HUES64 (cell line): Measurements from ENCODE around the gene TRIM22. TPM values are rescaled to one million over a fixed set of nuclear protein-coding genes. Genes with fewer than 3 reads are reported as not detected.
"Not testable (repeated sequence)": the region's sequence is repeated elsewhere in the genome, so short reads cannot be mapped to it uniquely, and the experiment has no call there.

Source experiments
- H3K27ac ChIP-seq: 2 replicates; pipeline ENCODE4 v1.7.0; 2013; ENCODE audit warnings: low read depth, low read length, inconsistent platforms
- H3K27me3 ChIP-seq: 2 replicates; pipeline ENCODE4 v1.6.1; 2013; ENCODE audit warnings: mild to moderate bottlenecking, low read length; ENCODE audit not compliant: insufficient read depth
- H3K36me3 ChIP-seq: 2 replicates; pipeline ENCODE4 v1.6.1; 2013; ENCODE audit warnings: mild to moderate bottlenecking, low read length; ENCODE audit not compliant: insufficient read depth
- H3K4me1 ChIP-seq: 2 replicates; pipeline ENCODE4 v1.6.1; 2013; ENCODE audit warnings: mild to moderate bottlenecking, low read length, moderate library complexity; ENCODE audit not compliant: insufficient read depth
- H3K4me3 ChIP-seq: 2 replicates; pipeline ENCODE4 v1.5.1; 2013; ENCODE audit warnings: mild to moderate bottlenecking, low read length, moderate library complexity
- H3K9ac ChIP-seq: 2 replicates; pipeline ENCODE4 v1.6.1; 2013; ENCODE audit warnings: mild to moderate bottlenecking, low read depth, low read length
- H3K9me3 ChIP-seq: 2 replicates; pipeline ENCODE4 v1.6.1; 2013; ENCODE audit warnings: low read depth, low read length; ENCODE audit not compliant: insufficient read depth
- WGBS: fragments of 150-250, 120-280 bp; methylation state at CpG from one replicate; pipeline ENCODE4 v1.1.7; 2013; ENCODE audit warnings: missing lambda C conversion rate; 5-methylcytosine and 5-hydroxymethylcytosine counted together
- polyA plus RNA-seq, 2 experiments: library from polyadenylated mRNA; stranded (reverse); fragments of 50-300 nt; gene quantifications; one replicate each; pipeline ENCODE4 v1.2.3, GENCODE V29; 2013

Gene TRIM22
- polyA plus RNA-seq (2013, experiment 1 of 2) = 24.5 TPM
- polyA plus RNA-seq (2013, experiment 2 of 2) = 22.6 TPM

- Histone ChIP-seq H3K36me3 (no peaks in the 10 kb centered on the region), H3K27me3 (no peaks in the 10 kb centered on the region), H3K4me1 (peaks cover 25% of the 10 kb centered on the region), H3K9ac (peak within 1 kb of the TSS; percentile 67), H3K4me3 (peak within 1 kb of the TSS; percentile 39), H3K27ac (peak within 1 kb of the TSS; percentile 83), H3K9me3 (no peaks in the 10 kb centered on the region; the same call in 1 of the 2 replicates)
- WGBS = 18% methylated on average over 1 of the region's 2 CpGs
Observed at GRCh38 chr11:5689551-5689983, at the start of gene TRIM22. Gene TRIM22 (plus strand): TSS chr11:5689790. CDS start chr11:5696233, 6,443 bp downstream.

- Histone ChIP-seq H3K9me3 (no peaks in the 10 kb centered on the region), H3K9ac (no peak overlapping the region), H3K36me3 (no peaks in the 10 kb centered on the region), H3K4me3 (no peak overlapping the region), H3K4me1 (no peaks in the 10 kb centered on the region), H3K27me3 (no peaks in the 10 kb centered on the region), H3K27ac (no peak overlapping the region)
- 100% methylated on average over 1 of the region's 1 CpG for WGBS
Observed at GRCh38 chr11:5639953-5640352, 49.6 kb upstream of the TRIM22 start.

GRCh38 chr11:5643585-5643984 is 46.0 kb upstream of the TRIM22 start:
- Histone ChIP-seq H3K4me1 (no peaks in the 10 kb centered on the region), H3K4me3 (no peak overlapping the region), H3K36me3 (no peaks in the 10 kb centered on the region), H3K9me3 (no peaks in the 10 kb centered on the region), H3K27ac (no peak overlapping the region), H3K9ac (no peak overlapping the region), H3K27me3 (no peaks in the 10 kb centered on the region)

- H3K4me3 ChIP-seq = no peak overlapping the region
- H3K9me3 ChIP-seq = no peaks in the 10 kb centered on the region
- H3K9ac ChIP-seq = no peak overlapping the region
- 97% methylated on average over 3 of the region's 3 CpGs for WGBS
- no peaks in the 10 kb centered on the region for H3K36me3 ChIP-seq
- H3K27me3 ChIP-seq = no peaks in the 10 kb centered on the region
- H3K4me1 ChIP-seq = no peaks in the 10 kb centered on the region
- no peak overlapping the region for H3K27ac ChIP-seq
Observed at GRCh38 chr11:5646139-5646538, 43.5 kb upstream of the TRIM22 start.

GRCh38 chr11:5655474-5655873 is 34.1 kb upstream of the TRIM22 start:
- Histone ChIP-seq H3K27me3 (no peaks in the 10 kb centered on the region), H3K27ac (no peak overlapping the region), H3K9me3 (peaks cover 6% of the 10 kb centered on the region; the same call in 1 of the 2 replicates), H3K36me3 (no peaks in the 10 kb centered on the region), H3K9ac (no peak overlapping the region), H3K4me3 (no peak overlapping the region), H3K4me1 (no peaks in the 10 kb centered on the region)
- WGBS = 99% methylated on average over 3 of the region's 4 CpGs

GRCh38 chr11:5656956-5657355 is 32.6 kb upstream of the TRIM22 start:
- 86% methylated on average over 2 of the region's 2 CpGs for WGBS
- not testable (repeated sequence) for H3K27ac ChIP-seq, H3K9ac ChIP-seq, H3K36me3 ChIP-seq, H3K9me3 ChIP-seq, H3K27me3 ChIP-seq, H3K4me1 ChIP-seq, H3K4me3 ChIP-seq

- no peaks in the 10 kb centered on the region for H3K27me3 ChIP-seq
- no peak overlapping the region for H3K9ac ChIP-seq
- WGBS = 95% methylated on average over 5 of the region's 5 CpGs
- H3K9me3 ChIP-seq = no peaks in the 10 kb centered on the region
- H3K4me1 ChIP-seq = no peaks in the 10 kb centered on the region
- no peak overlapping the region for H3K27ac ChIP-seq
- 0 out of 2 replicates have a peak, but pooled peaks cover 2% of the 10 kb centered on the region for H3K36me3 ChIP-seq
- no peak overlapping the region for H3K4me3 ChIP-seq
Observed at GRCh38 chr11:5658318-5658717, 31.3 kb upstream of the TRIM22 start.

- Histone ChIP-seq H3K9ac (no peak overlapping the region), H3K36me3 (peaks cover 36% of the 10 kb centered on the region), H3K4me3 (no peak overlapping the region), H3K27ac (no peak overlapping the region), H3K9me3 (no peaks in the 10 kb centered on the region), H3K4me1 (no peaks in the 10 kb centered on the region), H3K27me3 (no peaks in the 10 kb centered on the region)
- WGBS = no CpG with 5 or more reads among the region's 2 CpGs
Observed at GRCh38 chr11:5663511-5663910, 26.1 kb upstream of the TRIM22 start.

GRCh38 chr11:5665051-5665570 is 24.5 kb upstream of the TRIM22 start:
- Histone ChIP-seq H3K4me3 (no peak overlapping the region), H3K9ac (no peak overlapping the region), H3K4me1 (no peaks in the 10 kb centered on the region), H3K9me3 (no peaks in the 10 kb centered on the region), H3K27ac (no peak overlapping the region), H3K27me3 (no peaks in the 10 kb centered on the region), H3K36me3 (peaks cover 43% of the 10 kb centered on the region)
- 97% methylated on average over 4 of the region's 4 CpGs for WGBS

GRCh38 chr11:5665746-5666401 is 23.7 kb upstream of the TRIM22 start:
- WGBS = 90% methylated on average over 5 of the region's 5 CpGs
- H3K36me3 ChIP-seq = peaks cover 47% of the 10 kb centered on the region

GRCh38 chr11:5666402-5666793 is 23.2 kb upstream of the TRIM22 start:
- Histone ChIP-seq H3K4me1 (no peaks in the 10 kb centered on the region), H3K9ac (no peak overlapping the region), H3K4me3 (no peak overlapping the region), H3K36me3 (peaks cover 47% of the 10 kb centered on the region), H3K27me3 (no peaks in the 10 kb centered on the region), H3K9me3 (no peaks in the 10 kb centered on the region), H3K27ac (no peak overlapping the region)
- WGBS = 94% methylated on average over 6 of the region's 6 CpGs

More at GRCh38 chr11:5665746-5666401, 23.7 kb upstream of the TRIM22 start:
- H3K27me3 ChIP-seq = no peaks in the 10 kb centered on the region
- H3K9ac ChIP-seq = no peak overlapping the region
- no peak overlapping the region for H3K27ac ChIP-seq
- no peaks in the 10 kb centered on the region for H3K4me1 ChIP-seq
- no peaks in the 10 kb centered on the region for H3K9me3 ChIP-seq
- no peak overlapping the region for H3K4me3 ChIP-seq
